HG03342 (cell line): ENCODE results near the gene ZPLD1.

Experiments used
- ATAC-seq: cut with Tn5 transposase; IDR thresholded peaks from one replicate; pipeline ENCODE4 v1.9.1; 2021; ENCODE audit warnings: mild to moderate bottlenecking, moderate library complexity; ENCODE audit not compliant: unreplicated experiment

Gene ZPLD1

DNA sequence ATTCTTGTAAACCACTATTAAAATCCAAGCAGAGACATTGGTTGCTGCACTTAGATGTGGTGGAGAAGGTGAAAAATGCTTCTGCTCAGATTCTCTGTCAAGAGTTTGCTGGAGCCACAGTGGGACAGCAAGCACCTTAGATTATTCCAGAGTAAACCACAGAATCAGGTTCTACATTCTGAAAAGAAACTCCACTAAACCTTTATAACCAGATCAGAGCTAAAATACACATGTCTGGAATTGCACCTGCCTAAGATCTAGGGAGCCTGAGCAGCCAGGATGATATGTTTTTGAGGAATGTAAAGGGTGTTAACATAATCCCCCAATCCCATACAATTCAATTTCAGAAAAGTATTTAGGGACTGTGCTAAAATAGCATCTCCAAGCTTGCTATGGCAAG, at the start of gene ZPLD1:
Gene ZPLD1 (plus strand): TSS at position 301 of the 400 bp plus-strand sequence. CDS start 3,473 bp downstream, outside the sequence.
- ATAC-seq, result no peak

DNA sequence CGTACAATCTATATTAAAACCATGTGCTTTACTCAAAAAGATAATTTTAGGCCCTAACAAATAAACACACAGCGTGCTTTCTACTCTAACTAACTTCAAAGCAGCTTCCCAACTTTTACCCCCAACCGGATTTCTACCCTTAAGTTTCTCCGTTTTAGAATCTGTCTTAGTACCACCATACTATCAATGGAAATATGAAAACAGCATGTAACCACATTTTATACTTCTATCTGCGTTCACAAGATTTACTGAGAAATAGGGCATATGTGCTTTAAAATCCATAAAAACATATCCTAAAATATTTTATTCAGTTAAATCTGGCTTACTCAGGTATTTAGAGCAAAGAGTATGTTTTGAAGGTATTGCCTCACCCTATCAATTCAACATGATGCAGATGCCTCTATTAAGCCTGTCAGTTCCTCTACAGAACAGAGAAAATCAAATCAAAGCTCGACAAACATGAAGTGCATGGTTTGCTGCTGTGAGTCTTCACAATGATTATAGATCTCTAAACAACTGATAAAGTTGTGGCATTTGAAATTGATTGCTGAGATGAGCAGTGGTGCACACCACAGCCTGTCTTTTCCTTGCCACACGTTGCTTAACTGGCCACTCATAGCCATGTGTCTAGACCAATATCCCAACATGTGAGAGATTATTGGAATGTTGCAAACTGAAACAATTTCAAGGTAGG, 44.5 kb upstream of the ZPLD1 start:
- no peak for ATAC-seq

DNA sequence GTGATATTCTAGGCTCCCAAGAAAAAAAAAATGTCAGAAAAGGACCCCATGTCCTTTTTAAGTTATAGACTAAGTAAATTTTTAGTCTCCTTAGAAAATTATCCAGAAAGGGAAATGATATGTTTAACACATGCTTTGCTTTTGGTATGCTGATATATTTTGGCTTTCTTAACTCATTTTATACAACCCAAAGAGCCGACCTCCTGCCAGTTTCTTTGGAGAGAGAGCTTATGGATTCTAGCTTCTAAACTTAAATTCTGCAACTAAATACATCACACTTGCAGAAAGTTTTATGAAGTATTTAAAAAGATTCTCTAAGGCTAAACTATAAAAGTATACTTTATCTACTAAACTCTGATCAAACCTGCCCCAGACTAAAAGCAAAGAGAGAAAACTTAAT, 43.9 kb upstream of the ZPLD1 start:
- ATAC-seq, result no peak

DNA sequence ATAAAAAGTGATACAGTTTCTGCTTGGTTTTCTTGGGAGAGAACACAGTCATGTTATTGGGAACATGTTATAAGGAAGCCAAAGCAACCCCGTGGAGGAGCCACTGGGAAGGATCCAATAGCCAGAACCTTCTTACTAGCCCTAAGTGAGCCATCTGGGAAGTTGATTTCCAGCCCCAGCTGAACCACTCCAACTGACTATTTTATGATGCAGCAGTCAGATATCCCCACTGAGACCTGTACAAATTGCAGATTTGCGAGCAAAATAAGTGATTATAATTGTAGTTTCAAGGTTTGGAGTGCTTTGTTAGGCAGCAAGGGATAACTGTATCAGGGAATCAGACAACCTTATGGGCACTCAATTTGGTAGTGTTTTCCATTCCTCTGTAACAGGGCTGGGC, 43.3 kb upstream of the ZPLD1 start:
- no peak for ATAC-seq

DNA sequence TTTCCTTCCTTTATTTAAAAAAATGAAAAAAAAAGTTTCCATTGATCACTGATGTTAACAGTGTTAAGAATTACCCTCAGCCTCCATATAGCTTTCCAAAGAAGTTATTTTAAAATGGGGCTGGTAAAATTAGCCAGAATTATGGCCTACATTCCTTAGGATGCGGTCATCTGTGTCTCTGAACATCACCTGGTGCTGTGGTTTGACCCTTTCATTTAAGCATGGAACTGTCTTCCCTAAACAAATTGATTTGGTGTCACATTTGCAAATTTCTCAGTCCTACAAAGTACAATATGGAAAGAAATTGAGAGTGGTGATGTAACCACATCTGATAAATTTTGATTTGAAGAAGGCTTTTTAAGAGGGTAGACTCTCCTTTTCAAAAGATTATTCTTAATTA, 40.3 kb upstream of the ZPLD1 start:
- no peak for ATAC-seq

DNA sequence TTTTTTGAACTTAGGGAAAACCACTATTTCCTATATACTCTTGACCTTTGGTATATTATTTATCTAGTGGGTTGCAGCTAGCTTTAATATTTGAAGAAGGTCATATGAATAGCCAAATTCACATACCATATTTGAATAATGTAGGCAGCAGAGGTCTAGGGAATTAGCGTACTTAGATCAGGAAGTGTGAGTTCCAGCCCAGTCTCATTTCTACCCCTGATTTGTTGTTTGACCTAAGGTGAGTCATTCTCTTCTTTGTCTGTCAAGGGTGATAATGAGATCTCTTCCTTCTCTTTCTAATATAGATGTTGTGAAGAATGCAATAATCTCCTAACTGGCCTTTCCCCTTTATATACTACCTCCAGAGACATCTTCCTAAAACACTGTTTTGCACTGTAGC, 36.6 kb upstream of the ZPLD1 start:
- no peak for ATAC-seq

DNA sequence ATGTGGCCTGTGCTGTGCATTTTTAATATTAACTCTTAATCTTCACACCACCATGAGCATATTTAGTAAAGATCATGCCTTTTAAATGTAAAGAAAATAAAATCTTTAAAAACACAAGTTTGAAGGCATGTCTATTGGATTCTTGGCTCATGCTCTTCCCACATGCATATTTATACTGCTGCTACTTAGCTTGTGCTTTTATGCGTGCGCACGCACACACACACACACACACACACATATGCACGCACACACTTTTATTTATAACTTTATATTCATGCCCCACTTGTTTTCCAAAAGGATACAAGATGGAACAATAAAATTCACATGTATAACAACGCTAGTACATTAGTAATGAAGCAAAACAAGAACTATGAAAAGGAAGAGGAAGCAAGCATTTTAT, 36.1 kb upstream of the ZPLD1 start:
- ATAC-seq, result no peak

DNA sequence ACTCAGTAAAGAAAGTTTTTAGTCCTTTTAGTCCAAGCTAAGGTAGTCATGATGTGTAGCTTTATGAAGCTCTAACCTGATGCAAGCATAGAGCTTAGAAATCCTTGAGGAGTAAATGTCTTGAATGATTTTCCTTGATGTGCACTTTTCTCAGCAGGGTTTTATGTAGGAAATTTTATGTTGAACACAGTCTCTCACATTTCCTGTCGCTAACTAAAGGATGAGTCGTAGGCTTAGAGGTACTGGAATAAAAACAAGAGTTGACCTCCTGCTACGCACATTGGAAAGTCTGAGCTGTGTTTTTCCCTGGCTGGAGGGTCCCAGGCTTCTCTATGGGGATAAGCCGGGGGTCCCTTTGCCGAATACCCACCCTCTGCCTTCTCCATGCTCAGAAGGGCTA, 34.7 kb upstream of the ZPLD1 start:
- no peak for ATAC-seq

DNA sequence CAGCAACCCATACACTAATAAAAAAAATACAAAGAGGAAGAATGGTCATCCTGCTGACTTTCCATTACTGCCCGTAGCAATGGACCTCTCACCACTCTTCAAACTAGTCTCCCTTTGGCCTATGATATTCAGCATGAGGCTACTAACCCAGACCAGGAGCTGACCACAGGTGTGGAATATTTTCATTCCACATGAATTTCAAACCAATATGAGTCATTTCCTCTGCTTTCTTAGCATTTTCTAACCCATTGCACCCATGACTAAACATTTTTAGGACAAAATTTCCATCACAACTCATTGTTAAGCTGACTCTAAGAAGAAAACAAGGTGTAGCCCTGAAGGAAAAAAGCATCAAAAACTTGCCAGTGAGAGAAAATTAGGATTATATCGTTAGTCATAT, 34.0 kb upstream of the ZPLD1 start:
- no peak for ATAC-seq

DNA sequence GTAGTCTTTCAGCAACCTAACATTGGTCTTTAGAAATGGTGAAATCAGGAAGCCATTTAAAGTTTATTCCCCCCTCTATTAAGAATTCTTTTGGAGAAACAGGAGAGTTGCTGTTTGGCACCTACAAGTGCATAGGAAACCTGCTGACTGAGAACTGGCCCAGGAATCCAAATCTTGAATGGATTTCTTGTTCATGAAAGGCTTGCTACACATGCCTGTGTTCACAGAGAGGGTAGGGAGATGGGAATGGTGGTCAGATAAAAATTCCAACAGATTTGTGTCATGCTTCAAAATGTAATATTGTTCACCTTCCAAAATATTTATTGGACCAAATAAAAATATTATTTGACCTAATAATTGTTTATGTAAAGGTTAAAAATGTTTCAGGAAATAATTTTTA, 24.2 kb upstream of the ZPLD1 start:
- ATAC-seq, result no peak

DNA sequence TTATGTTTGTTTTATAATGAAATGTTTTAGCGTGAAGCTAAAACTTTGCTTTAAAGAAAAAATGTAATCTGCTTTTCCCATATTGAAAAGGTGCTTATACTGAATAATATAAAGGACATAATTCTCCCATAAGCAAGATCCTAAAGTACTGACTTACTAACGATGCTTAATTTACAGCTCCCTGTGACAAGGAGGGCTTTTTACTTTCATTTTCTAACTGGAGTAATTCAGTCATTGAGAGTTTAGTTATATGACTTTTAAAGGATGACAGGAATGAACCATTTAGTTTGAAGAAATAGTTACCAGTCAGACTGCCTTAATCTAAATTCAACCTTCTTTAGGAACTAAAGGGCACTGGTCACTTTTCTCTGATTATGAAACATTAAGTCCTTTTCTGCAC, 19.3 kb upstream of the ZPLD1 start:
- ATAC-seq, result no peak

DNA sequence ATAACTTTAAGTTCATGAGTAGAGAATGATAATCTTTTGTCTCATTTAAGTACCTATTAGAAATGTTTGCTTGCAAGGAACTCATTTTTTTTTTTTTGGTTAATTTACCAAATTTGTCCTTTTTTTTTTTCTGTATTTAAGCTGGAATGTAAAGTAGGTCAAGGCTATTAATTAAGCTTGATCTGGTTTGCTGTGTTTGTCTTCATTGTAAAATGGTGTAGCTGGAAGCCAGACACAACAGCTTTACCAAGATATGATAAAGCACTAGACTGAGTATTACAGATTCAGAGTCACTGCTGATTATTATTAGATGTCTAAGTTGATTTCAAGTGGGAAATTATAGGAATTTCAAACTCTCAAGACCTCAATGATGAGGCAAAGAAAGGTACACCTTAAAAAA, 15.0 kb upstream of the ZPLD1 start:
- no peak for ATAC-seq

DNA sequence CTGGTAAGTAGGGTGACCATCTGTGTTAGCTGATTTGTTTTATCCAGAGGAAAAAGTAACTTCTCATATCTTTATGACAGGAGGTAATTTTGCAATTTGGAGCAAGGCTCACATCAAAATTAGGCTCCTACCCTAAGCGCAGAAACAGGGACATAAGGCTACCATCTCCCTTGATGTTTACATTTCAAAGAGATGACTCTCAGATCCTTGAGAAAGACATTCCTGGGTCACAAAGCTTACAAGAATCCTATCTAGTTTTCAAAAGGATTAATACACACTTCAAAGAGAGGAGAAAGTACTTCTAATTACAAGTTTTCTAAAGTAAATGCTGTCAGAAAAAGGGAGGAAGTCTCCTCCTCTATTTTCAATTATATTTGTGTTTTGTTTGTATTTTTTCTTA, 7.0 kb downstream of the ZPLD1 start:
- no peak for ATAC-seq

DNA sequence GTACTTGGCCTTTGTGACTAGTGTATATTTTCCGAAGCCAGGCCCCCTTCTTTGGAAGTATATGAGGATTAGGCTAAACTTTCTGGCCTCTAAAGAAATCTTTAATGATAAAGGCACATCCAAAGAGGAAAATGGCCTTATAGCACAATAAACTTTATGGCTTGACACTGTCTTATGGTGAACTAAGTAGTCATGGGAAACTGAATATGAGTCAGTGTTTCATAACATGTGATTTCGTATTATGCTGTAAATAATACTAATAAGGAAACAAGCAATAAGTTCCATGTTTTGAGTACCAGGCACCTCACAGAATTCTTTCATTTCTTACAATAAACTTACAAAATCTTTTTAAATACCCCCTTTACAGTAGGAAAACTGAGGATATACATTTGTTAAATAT, 8.2 kb downstream of the ZPLD1 start:
- ATAC-seq, result no peak

DNA sequence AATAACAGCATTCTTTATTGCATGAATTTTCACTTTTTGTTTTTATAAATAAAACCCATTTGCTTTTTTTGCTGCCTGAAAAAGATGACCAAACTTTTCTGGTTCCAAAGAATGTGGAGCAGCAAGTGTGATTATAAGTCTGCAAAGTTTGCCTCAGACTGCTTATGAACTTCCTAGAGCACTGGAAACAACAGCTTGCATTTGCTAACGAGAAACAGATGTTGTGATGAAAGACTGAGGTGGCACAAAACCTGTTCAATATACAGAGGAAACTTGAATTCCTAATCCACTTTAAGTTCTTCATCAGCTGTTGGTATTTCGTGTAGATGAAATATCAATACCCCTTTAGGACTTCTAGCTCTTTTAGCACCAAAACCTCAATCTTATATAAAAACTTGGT, 9.3 kb downstream of the ZPLD1 start:
- ATAC-seq, result no peak

DNA sequence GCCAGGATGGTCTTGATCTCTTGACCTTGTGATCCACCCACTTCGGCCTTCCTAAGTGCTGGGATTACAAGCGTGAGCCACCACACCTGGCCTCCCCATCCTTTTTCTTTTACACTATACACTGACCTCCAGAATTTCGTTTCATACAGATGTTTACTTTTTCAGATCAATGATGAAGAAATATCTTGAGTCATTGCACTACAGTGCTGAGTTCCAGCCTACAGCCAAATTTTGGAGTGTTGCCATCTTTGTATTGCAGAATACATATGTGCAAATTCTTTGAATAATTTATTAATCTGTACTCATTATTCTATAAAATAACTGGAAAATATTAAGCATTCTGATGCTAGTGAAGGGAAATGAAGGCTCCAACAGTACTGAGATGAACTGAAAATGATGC, 12.5 kb downstream of the ZPLD1 start:
- no peak for ATAC-seq

DNA sequence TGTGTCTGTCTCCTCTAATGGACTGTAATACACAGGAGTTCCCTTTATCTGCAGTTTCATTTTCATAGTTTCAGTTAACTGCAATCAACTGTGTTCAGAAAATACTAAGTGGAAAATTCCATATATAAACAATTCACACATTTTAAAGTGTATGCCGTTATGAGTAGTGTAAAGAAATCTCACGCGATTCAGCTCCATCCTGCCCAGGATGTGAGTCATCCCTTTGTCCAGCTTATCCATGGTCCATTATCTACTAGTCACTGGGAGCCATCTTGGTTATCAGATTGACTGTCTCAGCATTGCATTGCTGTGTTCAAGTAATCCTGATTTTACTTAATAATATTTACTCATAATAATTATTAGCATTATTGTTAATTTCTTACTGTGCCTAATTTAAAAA, 14.5 kb downstream of the ZPLD1 start:
- no peak for ATAC-seq

DNA sequence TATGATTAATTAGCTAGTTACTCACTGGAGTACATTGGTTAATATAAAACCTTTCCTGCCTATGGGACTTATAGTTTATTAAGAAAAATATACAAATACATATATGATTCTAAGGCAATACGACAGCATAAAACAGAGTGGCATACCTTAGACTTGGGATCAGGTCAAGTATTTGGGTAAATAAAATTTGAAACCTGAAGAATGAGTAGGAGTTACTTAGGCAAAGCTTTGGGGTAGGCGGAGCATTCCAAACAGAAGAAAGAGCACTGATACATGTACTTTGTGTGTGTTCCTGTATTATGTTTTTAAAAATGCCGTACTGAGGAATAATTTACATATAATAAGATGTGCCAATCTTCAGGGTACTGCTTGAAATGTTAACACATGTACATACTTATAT, 15.1 kb downstream of the ZPLD1 start:
- no peak for ATAC-seq

DNA sequence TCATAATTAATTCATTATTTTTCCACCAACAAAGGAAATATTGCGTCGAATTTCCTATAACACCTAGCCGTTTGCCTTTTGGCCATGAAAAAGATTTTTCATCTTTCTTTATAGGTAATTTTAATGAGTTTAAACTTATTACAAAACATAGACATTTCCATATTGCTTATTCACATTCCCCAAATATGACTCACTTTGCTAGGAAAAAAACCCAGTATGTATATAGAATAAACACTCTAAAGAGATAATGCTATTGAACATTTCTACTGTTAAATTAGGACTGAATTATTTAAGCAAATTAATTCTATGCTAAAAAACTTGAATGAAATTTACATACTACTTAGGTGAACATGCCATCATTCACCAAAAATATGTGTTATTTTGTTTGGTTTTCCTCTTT, 16.2 kb downstream of the ZPLD1 start:
- ATAC-seq, result no peak

DNA sequence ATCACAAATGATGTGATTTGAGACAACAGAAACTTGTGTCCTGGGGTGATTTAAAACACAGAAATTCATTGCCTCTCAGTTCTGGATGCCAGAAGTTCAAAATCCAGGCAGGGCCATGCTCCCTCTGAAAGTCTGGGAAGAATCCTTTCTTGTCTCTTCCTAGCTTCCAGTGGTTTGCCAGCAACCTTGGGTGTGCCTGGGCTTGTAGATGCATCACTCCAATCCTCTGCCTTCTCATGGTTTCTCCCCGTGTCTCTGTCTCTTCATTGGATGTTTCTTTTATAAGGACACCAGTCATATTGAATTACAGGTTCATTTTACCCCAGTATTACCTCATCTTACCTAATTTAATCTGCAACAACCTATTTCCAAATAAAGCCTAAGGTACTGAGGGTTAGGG, 16.7 kb downstream of the ZPLD1 start:
- ATAC-seq, result no peak

DNA sequence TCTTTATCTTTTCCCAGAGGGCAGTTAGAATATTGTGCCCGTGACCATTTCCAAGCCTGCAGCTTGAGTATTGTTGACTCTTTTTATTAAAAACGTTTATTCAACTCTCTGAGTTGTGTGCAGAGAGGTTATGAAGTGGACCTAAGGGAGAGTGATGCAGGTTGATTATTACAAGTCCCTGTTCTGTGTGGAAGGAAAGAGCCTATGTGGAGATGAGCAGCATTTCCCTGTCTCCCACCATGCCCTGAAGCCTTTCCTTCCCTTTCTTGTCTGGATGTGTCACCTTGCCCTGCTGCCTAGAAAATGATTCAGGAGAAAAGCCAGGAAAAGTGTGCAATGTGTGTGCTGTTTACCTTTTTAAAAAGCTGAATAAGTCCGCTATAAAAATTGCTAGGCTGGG, 19.4 kb downstream of the ZPLD1 start:
- no peak for ATAC-seq

DNA sequence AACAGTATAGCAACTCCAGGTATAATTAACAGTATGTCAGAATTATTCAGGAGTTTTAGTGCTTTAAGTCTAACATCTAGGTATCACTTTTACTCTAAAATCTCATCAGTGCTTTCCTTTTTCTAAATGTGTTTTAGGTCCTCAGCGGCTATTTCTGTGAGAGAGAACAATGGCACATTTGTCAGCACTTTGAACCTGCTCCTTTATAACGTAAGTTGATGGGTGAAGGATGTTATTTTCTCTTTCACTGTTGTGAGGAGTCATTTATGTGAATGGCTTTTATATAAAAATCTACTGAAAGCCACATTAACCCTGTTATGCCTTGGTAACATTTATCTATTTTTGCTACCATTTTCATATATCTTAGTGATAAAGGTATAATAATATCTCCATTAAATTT, 22.8 kb downstream of the ZPLD1 start:
- no peak for ATAC-seq

DNA sequence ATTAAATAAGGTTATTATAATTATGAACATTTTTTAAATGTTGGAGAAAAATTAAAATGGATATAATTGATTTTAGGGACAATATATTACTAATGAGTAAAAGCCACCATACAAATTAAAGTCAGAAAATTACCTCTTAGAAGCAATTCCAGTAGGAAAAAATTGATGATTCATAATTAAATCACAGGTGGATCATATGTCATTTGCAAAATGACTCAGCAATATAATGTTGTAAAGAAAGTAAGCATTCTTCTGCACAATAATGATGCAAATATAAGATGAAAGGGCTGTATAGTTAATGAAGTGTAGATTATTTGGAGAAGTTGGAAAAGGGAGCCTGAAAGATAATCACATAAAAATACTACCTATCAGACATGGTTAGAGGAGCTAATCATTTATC, 25.8 kb downstream of the ZPLD1 start:
- no peak for ATAC-seq

DNA sequence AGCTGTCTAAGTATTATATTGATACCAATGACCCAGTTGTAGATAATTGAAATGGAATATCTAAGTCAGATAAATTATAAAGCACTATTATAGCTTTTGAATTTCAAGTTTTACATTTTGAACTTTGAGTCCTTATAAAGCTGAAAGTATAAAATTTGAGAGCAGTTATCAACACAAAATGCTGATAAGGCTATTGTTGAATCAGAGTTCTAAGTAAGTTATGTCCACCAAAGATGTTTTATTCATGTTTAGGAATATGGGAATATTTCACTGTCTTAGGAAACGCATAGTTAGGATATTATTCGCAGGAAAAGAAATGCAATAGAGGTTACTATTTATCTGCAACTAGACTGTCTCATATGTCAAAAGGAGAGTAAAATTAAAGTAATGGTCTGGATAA, 29.4 kb downstream of the ZPLD1 start:
- no peak for ATAC-seq
